ENCODE data around the gene SNAP47. TPM values are rescaled to one million over a fixed set of nuclear protein-coding genes. Genes with fewer than 3 reads are reported as not detected.
A peak's percentile ranks its signal among the peaks of the same experiment; 100 is the strongest.

Gene SNAP47
- polyA plus RNA-seq, 1 of the 3 experiments (the other 2 are of a cell fraction): 45.6 TPM

GRCh38 chr1:227729144-227729880, 5.9 kb upstream of the SNAP47 start:
- peak; percentile 25 for DNase-seq
- peaks cover 9 to 31% of the 10 kb centered on the region in 2 experiments; a peak in 3 of 4 replicates for H3K4me1 ChIP-seq (ENCODE audit: control insufficient read depth in 1 of 2, insufficient read depth in 2 of 2, low read depth in 1 of 2, low read length in 1 of 2)
- H3K79me2 ChIP-seq (ENCODE audit: insufficient read depth): peaks cover 16% of the 10 kb centered on the region
- H3F3A ChIP-seq (replicated peaks; ENCODE audit: insufficient read depth): no peaks in the 10 kb centered on the region
- 80% methylated on average over 1 of the region's 5 CpGs for WGBS (ENCODE audit: low lambda C conversion rate)
- H3K4me3 ChIP-seq (ENCODE audit: low read depth in 2 of 2, low read length in 1 of 2): peak overlapping the region; percentile 63 to 68
- peaks cover 6 to 26% of the 10 kb centered on the region in 2 experiments for H3K36me3 ChIP-seq (replicated peaks in 1 of 2; ENCODE audit: control insufficient read depth in 1 of 2, insufficient read depth in 2 of 2, low read length in 1 of 2)
- no peak overlapping the region for H3K27ac ChIP-seq (ENCODE audit: low read depth in 2 of 2, low read length in 1 of 2)
- no peaks in the 10 kb centered on the region for H3K9me2 ChIP-seq
- H2AFZ ChIP-seq (ENCODE audit: low read depth): no peak overlapping the region
- peaks cover 8% of the 10 kb centered on the region; the same call in 1 of the 2 replicates for H4K20me1 ChIP-seq (ENCODE audit: insufficient read depth)
- ChIA-PET POLR2A (no interaction called here), CTCF (interaction anchor here (0.9 to 2.8 kb wide), 4 partner anchors 26 to 225 kb away, joined by 3 to 11 read pairs (median 4); no protein-coding TSS in a partner anchor)
- H3K9ac ChIP-seq: peak overlapping the region; percentile 53
- H3K9me3 ChIP-seq: no peaks in the 10 kb centered on the region
- H3K4me2 ChIP-seq: peak overlapping the region; percentile 90
- no peaks in the 10 kb centered on the region for H3K27me3 ChIP-seq (ENCODE audit: insufficient read depth)
- TF ChIP-seq EZH2phosphoT487 (IDR thresholded peaks at IDR 0.05; ENCODE audit: borderline replicate concordance, low read depth): no peak
- no peak for TF ChIP-seq CHD2 (IDR thresholded peaks at IDR 0.05; ENCODE audit: low read length, partially characterized antibody)

- Histone ChIP-seq H3K79me2 (ENCODE audit: insufficient read depth) (peaks cover 24% of the 10 kb centered on the region), H3K4me2 (no peak overlapping the region), H3K9me3 (no peaks in the 10 kb centered on the region), H3K36me3 (replicated peaks in 1 of 2; ENCODE audit: control insufficient read depth in 1 of 2, insufficient read depth in 2 of 2, low read length in 1 of 2) (peaks cover 6 to 26% of the 10 kb centered on the region in 2 experiments), H3K9me2 (no peaks in the 10 kb centered on the region), H3K4me3 (ENCODE audit: low read depth in 2 of 2, low read length in 1 of 2) (no peak overlapping the region; a peak in 1 of 4 replicates), H3F3A (replicated peaks; ENCODE audit: insufficient read depth) (no peaks in the 10 kb centered on the region), H2AFZ (ENCODE audit: low read depth) (no peak overlapping the region), H3K27me3 (ENCODE audit: insufficient read depth) (no peaks in the 10 kb centered on the region), H3K27ac (ENCODE audit: low read depth in 2 of 2, low read length in 1 of 2) (no peak overlapping the region), H3K9ac (no peak overlapping the region), H4K20me1 (ENCODE audit: insufficient read depth) (peaks cover 8% of the 10 kb centered on the region; the same call in 1 of the 2 replicates), H3K4me1 (ENCODE audit: control insufficient read depth in 1 of 2, insufficient read depth in 2 of 2, low read depth in 1 of 2, low read length in 1 of 2) (peaks cover 9 to 33% of the 10 kb centered on the region in 2 experiments; a peak in 3 of 4 replicates)
- POLR2A ChIA-PET: interaction anchor here (0.6 to 0.7 kb wide), 2 partner anchors 166 to 752 kb away, joined by 3 to 4 read pairs; no protein-coding TSS in a partner anchor
- CTCF ChIA-PET: interaction anchor here (0.7 to 2.8 kb wide), 9 partner anchors 10 to 411 kb away, joined by 3 to 11 read pairs (median 4); no protein-coding TSS in a partner anchor
- 67% methylated on average over 7 of the region's 13 CpGs for WGBS (ENCODE audit: low lambda C conversion rate)
- TF ChIP-seq SMC3 (IDR thresholded peaks at IDR 0.05; ENCODE audit: low read depth, low read length) (peak; percentile 40), TCF12 (IDR thresholded peaks at IDR 0.05) (no peak), CTCF (IDR thresholded peaks at IDR 0.05) (peak; percentile 65), RAD21 (IDR thresholded peaks at IDR 0.05; ENCODE audit: low read length) (peak; percentile 46), YY1 (IDR thresholded peaks at IDR 0.05; ENCODE audit: low read depth) (no peak), ELF1 (IDR thresholded peaks at IDR 0.05) (no peak), RXRA (IDR thresholded peaks at IDR 0.05; ENCODE audit: borderline replicate concordance, low read depth) (no peak)
- DNase-seq: peak; percentile 78
Observed at GRCh38 chr1:227729881-227730629, 5.2 kb upstream of the SNAP47 start.
